Endothelial cell of umbilical vein (primary cell): ENCODE measurements around the gene RRP8. TPM values are rescaled to one million over a fixed set of nuclear protein-coding genes. Genes with fewer than 3 reads are reported as not detected.

Experiments
- BruUV-seq: library from RNA; stranded (reverse); fragments of 400-500 nt; replicated peaks from 2 replicates; lab custom pipeline; 2021; lab: Mats Ljungman, UMichigan
- CTCF ChIA-PET: fragments of 300-600, 350-600 bp; sonication (Branson Sonifier 250); formaldehyde crosslinking; loops from one replicate; lab custom pipeline; 2021; ENCODE audit warnings: antibody characterized with exemption, inconsistent platforms; lab: Charles Lee
- POLR2A ChIA-PET: fragments of 300-600, 350-600 bp; sonication (Branson Sonifier 250); formaldehyde crosslinking; loops from one replicate; lab custom pipeline; 2021; ENCODE audit warnings: antibody characterized with exemption, inconsistent platforms; lab: Charles Lee
- DNase-seq: peaks from one replicate; pipeline ENCODE4 v3.0.0-alpha.2; 2011; ENCODE audit warnings: low read depth, low spot score
- FAIRE-seq: peaks from 2 replicates; lab custom pipeline; 2011; peaks lifted over from hg19 to GRCh38; lab: Jason Lieb, UNC
- H2AFZ ChIP-seq: 2 replicates; pipeline ENCODE4 v1.6.0; 2012; ENCODE audit warnings: low read depth, low read length, control low read depth, inconsistent platforms
- H3K27ac ChIP-seq: 2 replicates; pipeline ENCODE4 v1.5.1; 2011; ENCODE audit warnings: low read depth, mild to moderate bottlenecking, control low read depth, low read length, moderate library complexity; ENCODE audit not compliant: insufficient read depth
- H3K27me3 ChIP-seq, 2 experiments: 2 replicates each; pipeline versions ENCODE4 v1.6.0 to v1.6.1; 2011; ENCODE audit warnings: low read length in 2 of 2, mixed read lengths in 1 of 2; ENCODE audit not compliant: control insufficient read depth in 2 of 2, insufficient read depth in 2 of 2
- H3K36me3 ChIP-seq, 2 experiments: 2 replicates in 1 of 2; 3 replicates in 1 of 2; pipeline ENCODE4 v1.5.1; 2011; ENCODE audit warnings: low read length in 2 of 2, mild to moderate bottlenecking in 1 of 2, moderate library complexity in 1 of 2; ENCODE audit not compliant: control insufficient read depth in 2 of 2, insufficient read depth in 2 of 2; ENCODE audit errors: extremely low read depth in 1 of 2
- H3K4me1 ChIP-seq: 3 replicates; pipeline ENCODE4 v1.5.1; 2011; ENCODE audit warnings: mild to moderate bottlenecking, low read length; ENCODE audit not compliant: control insufficient read depth, insufficient read depth; ENCODE audit errors: extremely low read depth
- H3K4me2 ChIP-seq: 2 replicates; pipeline ENCODE4 v1.6.1; 2011; ENCODE audit warnings: low read length, control low read depth, mixed read lengths; ENCODE audit not compliant: insufficient read depth
- H3K4me3 ChIP-seq, 3 experiments: fragments of 200-600 bp in 1 of 3; sonication (generic), shearing (Covaris generic) in 1 of 3; replicated peaks in 1 of 3; 2 replicates each; pipeline ENCODE4 v1.5.1; 2011 to 2016; ENCODE audit warnings: control low read depth in 3 of 3, low read length in 3 of 3, mild to moderate bottlenecking in 2 of 3, inconsistent platforms in 1 of 3, low read depth in 1 of 3, moderate library complexity in 1 of 3; ENCODE audit not compliant: insufficient read depth in 1 of 3
- H3K79me2 ChIP-seq: 2 replicates; pipeline ENCODE4 v1.6.0; 2012; ENCODE audit warnings: low read length, inconsistent platforms; ENCODE audit not compliant: control insufficient read depth, insufficient read depth
- H3K9ac ChIP-seq: replicated peaks from 2 replicates; pipeline ENCODE3; 2011; ENCODE audit warnings: low read length, control low read depth; ENCODE audit not compliant: insufficient read depth; ENCODE audit errors: extremely low read depth
- H3K9me1 ChIP-seq: replicated peaks from 3 replicates; pipeline ENCODE4 v1.6.0; 2011; ENCODE audit warnings: mild to moderate bottlenecking, low read length; ENCODE audit not compliant: control insufficient read depth, insufficient read depth; ENCODE audit errors: extremely low read depth
- H3K9me3 ChIP-seq: replicated peaks from 2 replicates; pipeline ENCODE4 v1.5.1; 2012; ENCODE audit warnings: low read length, inconsistent platforms; ENCODE audit not compliant: control insufficient read depth, insufficient read depth
- H4K20me1 ChIP-seq: replicated peaks from 2 replicates; pipeline ENCODE3; 2011; ENCODE audit warnings: mild to moderate bottlenecking, low read length; ENCODE audit not compliant: control insufficient read depth, insufficient read depth; ENCODE audit errors: extremely low read depth
- EZH2 ChIP-seq: IDR thresholded peaks from 2 replicates; pipeline ENCODE4 v1.6.1; 2012; ENCODE audit warnings: borderline replicate concordance, low read depth, mild to moderate bottlenecking, moderate library complexity, low read length, inconsistent platforms; ENCODE audit not compliant: severe bottlenecking
- FOS ChIP-seq: IDR thresholded peaks from 2 replicates; pipeline ENCODE4 v1.6.1; 2011; ENCODE audit warnings: mild to moderate bottlenecking, low read length, moderate library complexity, borderline replicate concordance; ENCODE audit not compliant: insufficient read depth
- GATA2 ChIP-seq: IDR thresholded peaks from 2 replicates; pipeline ENCODE4 v1.7.0; 2011; ENCODE audit warnings: low read depth, mild to moderate bottlenecking, moderate library complexity, mixed read lengths, low read length; ENCODE audit not compliant: insufficient read length, insufficient read depth
- JUN ChIP-seq: IDR thresholded peaks from 2 replicates; pipeline ENCODE4 v1.6.1; 2011; ENCODE audit warnings: borderline replicate concordance, low read depth; ENCODE audit not compliant: insufficient read length, insufficient read depth
- MYC ChIP-seq: IDR thresholded peaks from one replicate; pipeline ENCODE4 v1.6.1; 2011; ENCODE audit warnings: mild to moderate bottlenecking, low read depth, low read length
- POLR2A ChIP-seq: IDR thresholded peaks from 2 replicates; pipeline ENCODE4 v1.6.1; 2012; ENCODE audit warnings: low read depth, mild to moderate bottlenecking, control low read depth, low read length
- POLR2AphosphoS5 ChIP-seq: IDR thresholded peaks from 2 replicates; pipeline ENCODE4 v1.6.1; 2012; ENCODE audit warnings: low read depth, mild to moderate bottlenecking, control low read depth, low read length, moderate library complexity; ENCODE audit not compliant: insufficient read depth
- dilution Hi-C: fragments of 300-500 bp; cut with MboI; formaldehyde crosslinking; loops from one replicate; pipeline ENCODE4 v1.15.0; 2019; ENCODE audit warnings: low sequenced_read_pairs; ENCODE audit not compliant: extremely low pct_ligation_motif_present
- intact Hi-C: fragments of 100-400 bp; cut with micrococcal nuclease; formaldehyde crosslinking; loops from one replicate; pipeline ENCODE4 v1.10.0; 2022
- polyA plus RNA-seq, 4 experiments: library from polyadenylated mRNA; depleted of rRNA in 3 of 4; stranded (reverse) in 3 of 4; unstranded in 1 of 4; fragments of >200 nt; gene quantifications; 2 replicates each; pipeline versions ENCODE4 v1.2.1 to v1.2.3, GENCODE V29; 2011 to 2012; ENCODE audit warnings: missing spikeins in 1 of 4
- total RNA-seq: library from RNA; stranded (reverse); gene quantifications from 2 replicates; pipeline ENCODE4 v1.2.3, GENCODE V29; 2021
- TF ChIP-seq, protein P1 (sequence below): IDR thresholded peaks from 2 replicates; pipeline ENCODE4 v1.6.1; 2011; ENCODE audit not compliant: insufficient read depth, insufficient read length
- TF ChIP-seq, protein P2 (sequence below), 2 donors: IDR thresholded peaks; 1 replicate in 1 of 2; 2 replicates in 1 of 2; pipeline ENCODE4 v1.5.1; 2011; ENCODE audit warnings: low read length in 2 of 2, mild to moderate bottlenecking in 2 of 2, moderate library complexity in 2 of 2, control low read depth in 1 of 2, inconsistent platforms in 1 of 2, low read depth in 1 of 2; ENCODE audit not compliant: insufficient read depth in 1 of 2; ENCODE audit errors: extremely low read depth in 1 of 2

The RRP8 gene
- total and polyA plus RNA-seq, 2 donors (not counting 3 experiments of a cell fraction or from before 2014, with no cell fraction given), result 6.4 to 19.4 TPM

- no peak overlapping the region for H3K4me3 ChIP-seq
- H4K20me1 ChIP-seq, result no peaks in the 10 kb centered on the region
- no peaks in the 10 kb centered on the region for H3K9me3 ChIP-seq
- DNase-seq (no peak), FAIRE-seq (no peak)
- peaks cover 5 to 71% of the 10 kb centered on the region in 2 experiments for H3K36me3 ChIP-seq
- no peak overlapping the region for H3K27ac ChIP-seq
- H3K4me2 ChIP-seq, result no peak overlapping the region
- H3K4me1 ChIP-seq, result no peaks in the 10 kb centered on the region
- H3K9me1 ChIP-seq, result no peaks in the 10 kb centered on the region
- BruUV-seq, result no TSS peak
- TF ChIP-seq, protein P1, sequence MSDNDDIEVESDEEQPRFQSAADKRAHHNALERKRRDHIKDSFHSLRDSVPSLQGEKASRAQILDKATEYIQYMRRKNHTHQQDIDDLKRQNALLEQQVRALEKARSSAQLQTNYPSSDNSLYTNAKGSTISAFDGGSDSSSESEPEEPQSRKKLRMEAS, result no peak
- TF ChIP-seq MYC, result no peak
- no peak for TF ChIP-seq FOS
- TF ChIP-seq, protein P2, sequence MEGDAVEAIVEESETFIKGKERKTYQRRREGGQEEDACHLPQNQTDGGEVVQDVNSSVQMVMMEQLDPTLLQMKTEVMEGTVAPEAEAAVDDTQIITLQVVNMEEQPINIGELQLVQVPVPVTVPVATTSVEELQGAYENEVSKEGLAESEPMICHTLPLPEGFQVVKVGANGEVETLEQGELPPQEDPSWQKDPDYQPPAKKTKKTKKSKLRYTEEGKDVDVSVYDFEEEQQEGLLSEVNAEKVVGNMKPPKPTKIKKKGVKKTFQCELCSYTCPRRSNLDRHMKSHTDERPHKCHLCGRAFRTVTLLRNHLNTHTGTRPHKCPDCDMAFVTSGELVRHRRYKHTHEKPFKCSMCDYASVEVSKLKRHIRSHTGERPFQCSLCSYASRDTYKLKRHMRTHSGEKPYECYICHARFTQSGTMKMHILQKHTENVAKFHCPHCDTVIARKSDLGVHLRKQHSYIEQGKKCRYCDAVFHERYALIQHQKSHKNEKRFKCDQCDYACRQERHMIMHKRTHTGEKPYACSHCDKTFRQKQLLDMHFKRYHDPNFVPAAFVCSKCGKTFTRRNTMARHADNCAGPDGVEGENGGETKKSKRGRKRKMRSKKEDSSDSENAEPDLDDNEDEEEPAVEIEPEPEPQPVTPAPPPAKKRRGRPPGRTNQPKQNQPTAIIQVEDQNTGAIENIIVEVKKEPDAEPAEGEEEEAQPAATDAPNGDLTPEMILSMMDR (IDR thresholded peaks at IDR 0.05; ENCODE audit: extremely low read depth in 1 of 2, insufficient read depth in 1 of 2, low read depth in 1 of 2, low read length in 2 of 2), result no peak
- TF ChIP-seq POLR2AphosphoS5, result no peak
- TF ChIP-seq POLR2A, result no peak
- no peak for TF ChIP-seq GATA2
- no peak for TF ChIP-seq EZH2
- TF ChIP-seq JUN, result no peak
- H3K9ac ChIP-seq, result no peak overlapping the region
- no peak overlapping the region for H2AFZ ChIP-seq
- dilution Hi-C loops, result no loop called here
- H3K79me2 ChIP-seq, result no peaks in the 10 kb centered on the region
- CTCF ChIA-PET, result interaction anchor here (0.8 to 1.3 kb wide), 5 partner anchors 11 to 96 kb away, joined by 3 to 4 read pairs (median 3); partner anchors contain the start of gene MRPL17
- POLR2A ChIA-PET, result no interaction called here
- intact Hi-C loops, result no loop called here
- H3K27me3 ChIP-seq, result no peaks in the 10 kb centered on the region
Observed at GRCh38 chr11:6626971-6627761, 23.8 kb upstream of the RRP8 start.
